WTC11 (cell line): ENCODE measurements around the gene IL23R. TPM values are rescaled to one million over a fixed set of nuclear protein-coding genes. Genes with fewer than 3 reads are reported as not detected.

Experiments
- ATAC-seq: fragments of 200-7000 bp; cut with Tn5 transposase; 2 replicates; pipeline ENCODE4 v1.10.0; 2021; ENCODE audit warnings: mild to moderate bottlenecking, moderate library complexity
- CTCF ChIA-PET: fragments of 300-600 bp; sonication (Branson Sonifier 250); formaldehyde crosslinking; loops from one replicate; lab custom pipeline; 2021; ENCODE audit warnings: antibody characterized with exemption; lab: Charles Lee
- POLR2A ChIA-PET: fragments of 350-600 bp; sonication (Branson Sonifier 250); formaldehyde crosslinking; loops from one replicate; lab custom pipeline; 2021; ENCODE audit warnings: antibody characterized with exemption; lab: Charles Lee
- DNase-seq: peaks from one replicate; pipeline ENCODE4 v3.0.0; 2021; ENCODE audit warnings: low spot score
- H3K27ac Mint-ChIP-seq: 2 replicates; pipeline ENCODE4 v1.8.0; 2021; ENCODE audit warnings: mixed read lengths
- H3K27me3 Mint-ChIP-seq: 2 replicates; pipeline ENCODE4 v1.8.0; 2021; ENCODE audit warnings: low read depth, mild to moderate bottlenecking, moderate library complexity, mixed read lengths
- H3K36me3 Mint-ChIP-seq: 2 replicates; pipeline ENCODE4 v1.8.0; 2021; ENCODE audit warnings: mixed read lengths
- H3K4me1 Mint-ChIP-seq: 2 replicates; pipeline ENCODE4 v1.8.0; 2022; ENCODE audit warnings: mixed read lengths
- H3K4me3 Mint-ChIP-seq: 2 replicates; pipeline ENCODE4 v1.8.0; 2021; ENCODE audit warnings: mild to moderate bottlenecking, moderate library complexity, mixed read lengths
- H3K9me3 Mint-ChIP-seq: 2 replicates; pipeline ENCODE4 v1.8.0; 2021; ENCODE audit warnings: mixed read lengths
- ATF3 ChIP-seq: sonication (generic); formaldehyde crosslinking; conservative IDR thresholded peaks from 2 replicates; pipeline ENCODE4 v1.8.1; 2022; ENCODE audit warnings: mild to moderate bottlenecking, missing genetic modification reagents
- CDX4 ChIP-seq: fragments of 250-450 bp; sonication (Bioruptor Pico); IDR thresholded peaks from 2 replicates; pipeline ENCODE4 v1.9.0; 2021; ENCODE audit warnings: moderate library complexity, mild to moderate bottlenecking, inconsistent platforms, borderline replicate concordance
- ELF4 ChIP-seq: sonication (generic); formaldehyde crosslinking; IDR thresholded peaks from 2 replicates; pipeline ENCODE4 v1.8.1; 2022; ENCODE audit warnings: low read depth, mild to moderate bottlenecking, moderate library complexity, missing genetic modification reagents
- EMX1 ChIP-seq: fragments of 250-450 bp; sonication (Bioruptor Pico); IDR thresholded peaks from 2 replicates; pipeline ENCODE4 v1.8.0; 2021; ENCODE audit warnings: mild to moderate bottlenecking
- NR1H2 ChIP-seq: sonication (generic); formaldehyde crosslinking; IDR thresholded peaks from 2 replicates; pipeline ENCODE4 v1.9.0; 2021; ENCODE audit warnings: mild to moderate bottlenecking, moderate library complexity, missing genetic modification reagents
- OVOL2 ChIP-seq: fragments of 250-450 bp; sonication (Bioruptor Pico); IDR thresholded peaks from 2 replicates; pipeline ENCODE4 v1.9.0; 2021; ENCODE audit warnings: mild to moderate bottlenecking, borderline replicate concordance
- PREB ChIP-seq: sonication (generic); formaldehyde crosslinking; IDR thresholded peaks from 2 replicates; pipeline ENCODE4 v1.8.1; 2022; ENCODE audit warnings: mild to moderate bottlenecking, missing genetic modification reagents, moderate library complexity, borderline replicate concordance
- PRRX2 ChIP-seq: fragments of 250-450 bp; sonication (Bioruptor Pico); IDR thresholded peaks from 2 replicates; pipeline ENCODE4 v1.8.0; 2021; ENCODE audit warnings: mild to moderate bottlenecking
- TP53 ChIP-seq: sonication (generic); formaldehyde crosslinking; IDR thresholded peaks from 2 replicates; pipeline ENCODE4 v1.8.1; 2023; ENCODE audit warnings: mild to moderate bottlenecking, missing genetic modification reagents
- ZNF138 ChIP-seq: sonication (generic); formaldehyde crosslinking; conservative IDR thresholded peaks from 2 replicates; pipeline ENCODE4 v1.8.1; 2022; ENCODE audit warnings: mild to moderate bottlenecking, moderate library complexity, missing genetic modification reagents
- ZNF317 ChIP-seq: sonication (generic); formaldehyde crosslinking; IDR thresholded peaks from 2 replicates; pipeline ENCODE4 v1.8.1; 2023; ENCODE audit warnings: low read depth, mild to moderate bottlenecking, moderate library complexity, missing genetic modification reagents, borderline replicate concordance
- total RNA-seq: library from RNA; stranded (reverse); gene quantifications from 3 replicates; pipeline ENCODE4 v1.2.3, GENCODE V29; 2021
- TF ChIP-seq, protein P1 (sequence below): sonication (generic); formaldehyde crosslinking; IDR thresholded peaks from 2 replicates; pipeline ENCODE4 v1.8.0; 2022; ENCODE audit warnings: mild to moderate bottlenecking, missing genetic modification reagents
- TF ChIP-seq, protein P2 (sequence below): sonication (generic); formaldehyde crosslinking; IDR thresholded peaks from 2 replicates; pipeline ENCODE4 v1.8.0; 2023; ENCODE audit warnings: missing genetic modification reagents, mild to moderate bottlenecking, borderline replicate concordance
- TF ChIP-seq, protein P3 (sequence below): sonication (generic); formaldehyde crosslinking; IDR thresholded peaks from 2 replicates; pipeline ENCODE4 v1.8.1; 2023; ENCODE audit warnings: mild to moderate bottlenecking, moderate library complexity, missing genetic modification reagents
- TF ChIP-seq, protein P4 (sequence below): sonication (generic); formaldehyde crosslinking; conservative IDR thresholded peaks from 2 replicates; pipeline ENCODE4 v1.8.1; 2023; ENCODE audit warnings: mild to moderate bottlenecking, low read depth, missing genetic modification reagents, moderate library complexity
- TF ChIP-seq, protein P5 (sequence below): sonication (generic); formaldehyde crosslinking; IDR thresholded peaks from 2 replicates; pipeline ENCODE4 v1.8.1; 2022; ENCODE audit warnings: low read depth, missing genetic modification reagents, borderline replicate concordance
- TF ChIP-seq, protein P6 (sequence below): fragments of 250-450 bp; sonication (Bioruptor Pico); IDR thresholded peaks from 2 replicates; pipeline ENCODE4 v1.9.0; 2021; ENCODE audit warnings: mild to moderate bottlenecking

Gene IL23R
- total RNA-seq, 1 experiment from 2014 or later, result not detected

- Mint-ChIP-seq H3K4me3 (no peak overlapping the region), H3K27me3 (no peaks in the 10 kb centered on the region), H3K9me3 (no peaks in the 10 kb centered on the region; the same call in 1 of the 2 replicates), H3K4me1 (no peaks in the 10 kb centered on the region), H3K27ac (no peak overlapping the region), H3K36me3 (no peaks in the 10 kb centered on the region)
- DNase-seq (no peak), ATAC-seq (no peak)
- ChIA-PET CTCF (no interaction called here), POLR2A (no interaction called here)
- TF ChIP-seq NR1H2 (CRISPR knock-in tag) (no peak), EMX1 (CRISPR knock-in tag) (no peak), OVOL2 (CRISPR knock-in tag) (no peak), ZNF138 (CRISPR knock-in tag) (no peak)
- TF ChIP-seq, protein P1, sequence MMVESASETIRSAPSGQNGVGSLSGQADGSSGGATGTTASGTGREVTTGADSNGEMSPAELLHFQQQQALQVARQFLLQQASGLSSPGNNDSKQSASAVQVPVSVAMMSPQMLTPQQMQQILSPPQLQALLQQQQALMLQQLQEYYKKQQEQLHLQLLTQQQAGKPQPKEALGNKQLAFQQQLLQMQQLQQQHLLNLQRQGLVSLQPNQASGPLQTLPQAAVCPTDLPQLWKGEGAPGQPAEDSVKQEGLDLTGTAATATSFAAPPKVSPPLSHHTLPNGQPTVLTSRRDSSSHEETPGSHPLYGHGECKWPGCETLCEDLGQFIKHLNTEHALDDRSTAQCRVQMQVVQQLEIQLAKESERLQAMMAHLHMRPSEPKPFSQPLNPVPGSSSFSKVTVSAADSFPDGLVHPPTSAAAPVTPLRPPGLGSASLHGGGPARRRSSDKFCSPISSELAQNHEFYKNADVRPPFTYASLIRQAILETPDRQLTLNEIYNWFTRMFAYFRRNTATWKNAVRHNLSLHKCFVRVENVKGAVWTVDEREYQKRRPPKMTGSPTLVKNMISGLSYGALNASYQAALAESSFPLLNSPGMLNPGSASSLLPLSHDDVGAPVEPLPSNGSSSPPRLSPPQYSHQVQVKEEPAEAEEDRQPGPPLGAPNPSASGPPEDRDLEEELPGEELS (CRISPR knock-in tag), result no peak
Observed at GRCh38 chr1:67173988-67174387, 7.7 kb downstream of the IL23R start.

GRCh38 chr1:67174716-67175284 is 8.5 kb downstream of the IL23R start:
- Mint-ChIP-seq H3K36me3 (no peaks in the 10 kb centered on the region), H3K9me3 (no peaks in the 10 kb centered on the region; the same call in 1 of the 2 replicates), H3K27me3 (no peaks in the 10 kb centered on the region; the same call in 1 of the 2 replicates), H3K27ac (no peak overlapping the region), H3K4me3 (no peak overlapping the region), H3K4me1 (no peaks in the 10 kb centered on the region)
- ATAC-seq (no peak), DNase-seq (no peak)
- ChIA-PET POLR2A (interaction anchor here (0.7 kb wide), 1 partner anchor 36 kb away, joined by 3 read pairs; no protein-coding TSS in a partner anchor), CTCF (no interaction called here)
- TF ChIP-seq EMX1 (CRISPR knock-in tag), result no peak
- TF ChIP-seq, protein P2, sequence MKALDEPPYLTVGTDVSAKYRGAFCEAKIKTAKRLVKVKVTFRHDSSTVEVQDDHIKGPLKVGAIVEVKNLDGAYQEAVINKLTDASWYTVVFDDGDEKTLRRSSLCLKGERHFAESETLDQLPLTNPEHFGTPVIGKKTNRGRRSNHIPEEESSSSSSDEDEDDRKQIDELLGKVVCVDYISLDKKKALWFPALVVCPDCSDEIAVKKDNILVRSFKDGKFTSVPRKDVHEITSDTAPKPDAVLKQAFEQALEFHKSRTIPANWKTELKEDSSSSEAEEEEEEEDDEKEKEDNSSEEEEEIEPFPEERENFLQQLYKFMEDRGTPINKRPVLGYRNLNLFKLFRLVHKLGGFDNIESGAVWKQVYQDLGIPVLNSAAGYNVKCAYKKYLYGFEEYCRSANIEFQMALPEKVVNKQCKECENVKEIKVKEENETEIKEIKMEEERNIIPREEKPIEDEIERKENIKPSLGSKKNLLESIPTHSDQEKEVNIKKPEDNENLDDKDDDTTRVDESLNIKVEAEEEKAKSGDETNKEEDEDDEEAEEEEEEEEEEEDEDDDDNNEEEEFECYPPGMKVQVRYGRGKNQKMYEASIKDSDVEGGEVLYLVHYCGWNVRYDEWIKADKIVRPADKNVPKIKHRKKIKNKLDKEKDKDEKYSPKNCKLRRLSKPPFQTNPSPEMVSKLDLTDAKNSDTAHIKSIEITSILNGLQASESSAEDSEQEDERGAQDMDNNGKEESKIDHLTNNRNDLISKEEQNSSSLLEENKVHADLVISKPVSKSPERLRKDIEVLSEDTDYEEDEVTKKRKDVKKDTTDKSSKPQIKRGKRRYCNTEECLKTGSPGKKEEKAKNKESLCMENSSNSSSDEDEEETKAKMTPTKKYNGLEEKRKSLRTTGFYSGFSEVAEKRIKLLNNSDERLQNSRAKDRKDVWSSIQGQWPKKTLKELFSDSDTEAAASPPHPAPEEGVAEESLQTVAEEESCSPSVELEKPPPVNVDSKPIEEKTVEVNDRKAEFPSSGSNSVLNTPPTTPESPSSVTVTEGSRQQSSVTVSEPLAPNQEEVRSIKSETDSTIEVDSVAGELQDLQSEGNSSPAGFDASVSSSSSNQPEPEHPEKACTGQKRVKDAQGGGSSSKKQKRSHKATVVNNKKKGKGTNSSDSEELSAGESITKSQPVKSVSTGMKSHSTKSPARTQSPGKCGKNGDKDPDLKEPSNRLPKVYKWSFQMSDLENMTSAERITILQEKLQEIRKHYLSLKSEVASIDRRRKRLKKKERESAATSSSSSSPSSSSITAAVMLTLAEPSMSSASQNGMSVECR (CRISPR knock-in tag), result no peak
- TF ChIP-seq, protein P3, sequence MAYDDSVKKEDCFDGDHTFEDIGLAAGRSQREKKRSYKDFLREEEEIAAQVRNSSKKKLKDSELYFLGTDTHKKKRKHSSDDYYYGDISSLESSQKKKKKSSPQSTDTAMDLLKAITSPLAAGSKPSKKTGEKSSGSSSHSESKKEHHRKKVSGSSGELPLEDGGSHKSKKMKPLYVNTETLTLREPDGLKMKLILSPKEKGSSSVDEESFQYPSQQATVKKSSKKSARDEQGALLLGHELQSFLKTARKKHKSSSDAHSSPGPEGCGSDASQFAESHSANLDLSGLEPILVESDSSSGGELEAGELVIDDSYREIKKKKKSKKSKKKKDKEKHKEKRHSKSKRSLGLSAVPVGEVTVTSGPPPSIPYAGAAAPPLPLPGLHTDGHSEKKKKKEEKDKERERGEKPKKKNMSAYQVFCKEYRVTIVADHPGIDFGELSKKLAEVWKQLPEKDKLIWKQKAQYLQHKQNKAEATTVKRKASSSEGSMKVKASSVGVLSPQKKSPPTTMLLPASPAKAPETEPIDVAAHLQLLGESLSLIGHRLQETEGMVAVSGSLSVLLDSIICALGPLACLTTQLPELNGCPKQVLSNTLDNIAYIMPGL (CRISPR knock-in tag), result no peak
- no peak for TF ChIP-seq PREB
- TF ChIP-seq, protein P4, sequence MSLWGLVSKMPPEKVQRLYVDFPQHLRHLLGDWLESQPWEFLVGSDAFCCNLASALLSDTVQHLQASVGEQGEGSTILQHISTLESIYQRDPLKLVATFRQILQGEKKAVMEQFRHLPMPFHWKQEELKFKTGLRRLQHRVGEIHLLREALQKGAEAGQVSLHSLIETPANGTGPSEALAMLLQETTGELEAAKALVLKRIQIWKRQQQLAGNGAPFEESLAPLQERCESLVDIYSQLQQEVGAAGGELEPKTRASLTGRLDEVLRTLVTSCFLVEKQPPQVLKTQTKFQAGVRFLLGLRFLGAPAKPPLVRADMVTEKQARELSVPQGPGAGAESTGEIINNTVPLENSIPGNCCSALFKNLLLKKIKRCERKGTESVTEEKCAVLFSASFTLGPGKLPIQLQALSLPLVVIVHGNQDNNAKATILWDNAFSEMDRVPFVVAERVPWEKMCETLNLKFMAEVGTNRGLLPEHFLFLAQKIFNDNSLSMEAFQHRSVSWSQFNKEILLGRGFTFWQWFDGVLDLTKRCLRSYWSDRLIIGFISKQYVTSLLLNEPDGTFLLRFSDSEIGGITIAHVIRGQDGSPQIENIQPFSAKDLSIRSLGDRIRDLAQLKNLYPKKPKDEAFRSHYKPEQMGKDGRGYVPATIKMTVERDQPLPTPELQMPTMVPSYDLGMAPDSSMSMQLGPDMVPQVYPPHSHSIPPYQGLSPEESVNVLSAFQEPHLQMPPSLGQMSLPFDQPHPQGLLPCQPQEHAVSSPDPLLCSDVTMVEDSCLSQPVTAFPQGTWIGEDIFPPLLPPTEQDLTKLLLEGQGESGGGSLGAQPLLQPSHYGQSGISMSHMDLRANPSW, result no peak
- TF ChIP-seq ELF4, result no peak
- TF ChIP-seq TP53 (CRISPR knock-in tag), result no peak
- TF ChIP-seq PRRX2 (CRISPR knock-in tag), result no peak
- TF ChIP-seq, protein P5, sequence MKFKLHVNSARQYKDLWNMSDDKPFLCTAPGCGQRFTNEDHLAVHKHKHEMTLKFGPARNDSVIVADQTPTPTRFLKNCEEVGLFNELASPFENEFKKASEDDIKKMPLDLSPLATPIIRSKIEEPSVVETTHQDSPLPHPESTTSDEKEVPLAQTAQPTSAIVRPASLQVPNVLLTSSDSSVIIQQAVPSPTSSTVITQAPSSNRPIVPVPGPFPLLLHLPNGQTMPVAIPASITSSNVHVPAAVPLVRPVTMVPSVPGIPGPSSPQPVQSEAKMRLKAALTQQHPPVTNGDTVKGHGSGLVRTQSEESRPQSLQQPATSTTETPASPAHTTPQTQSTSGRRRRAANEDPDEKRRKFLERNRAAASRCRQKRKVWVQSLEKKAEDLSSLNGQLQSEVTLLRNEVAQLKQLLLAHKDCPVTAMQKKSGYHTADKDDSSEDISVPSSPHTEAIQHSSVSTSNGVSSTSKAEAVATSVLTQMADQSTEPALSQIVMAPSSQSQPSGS, result no peak
- TF ChIP-seq, protein P6, sequence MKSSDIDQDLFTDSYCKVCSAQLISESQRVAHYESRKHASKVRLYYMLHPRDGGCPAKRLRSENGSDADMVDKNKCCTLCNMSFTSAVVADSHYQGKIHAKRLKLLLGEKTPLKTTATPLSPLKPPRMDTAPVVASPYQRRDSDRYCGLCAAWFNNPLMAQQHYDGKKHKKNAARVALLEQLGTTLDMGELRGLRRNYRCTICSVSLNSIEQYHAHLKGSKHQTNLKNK (CRISPR knock-in tag), result no peak
- no peak for TF ChIP-seq ATF3 (CRISPR knock-in tag)
- no peak for TF ChIP-seq ZNF317 (CRISPR knock-in tag)
- TF ChIP-seq CDX4, result no peak
